Neural cell (in vitro differentiated cells): ENCODE data around the gene MMGT1. TPM values are rescaled to one million over a fixed set of nuclear protein-coding genes. Genes with fewer than 3 reads are reported as not detected.

Experiments
- H2AFZ ChIP-seq: fragments of 200-600, 300-800 bp; sonication (generic), shearing (Covaris generic); 2 replicates; pipeline ENCODE4 v1.6.0; 2014; ENCODE audit warnings: low read depth, mild to moderate bottlenecking, antibody characterized with exemption, low read length, moderate library complexity
- H3F3A ChIP-seq: fragments of 200-600 bp; shearing (Covaris generic); 2 replicates; pipeline ENCODE4 v1.6.1; 2016; ENCODE audit warnings: mild to moderate bottlenecking, moderate library complexity, mixed read lengths, antibody characterized with exemption, low read length; ENCODE audit not compliant: insufficient read depth, poor library complexity, severe bottlenecking
- H3K27ac ChIP-seq: fragments of 200-600, 300-800 bp; sonication (generic), shearing (Covaris generic); 2 replicates; pipeline ENCODE4 v1.5.1; 2014; ENCODE audit warnings: mild to moderate bottlenecking, low read length, moderate library complexity
- H3K27me3 ChIP-seq: fragments of 300-800, 200-600 bp; sonication (generic), shearing (Covaris generic); 2 replicates; pipeline ENCODE4 v1.6.0; 2014; ENCODE audit warnings: mild to moderate bottlenecking, low read depth, low read length, moderate library complexity; ENCODE audit not compliant: insufficient read depth
- H3K36me3 ChIP-seq: fragments of 300-800, 200-600 bp; sonication (generic), shearing (Covaris generic); 2 replicates; pipeline ENCODE4 v1.5.1; 2014; ENCODE audit warnings: mild to moderate bottlenecking, antibody characterized with exemption, low read length, moderate library complexity; ENCODE audit not compliant: insufficient read depth
- H3K4me2 ChIP-seq: fragments of 300-800, 200-600 bp; sonication (generic), shearing (Covaris generic); 2 replicates; pipeline ENCODE4 v1.6.0; 2014; ENCODE audit warnings: mild to moderate bottlenecking, low read length
- H3K4me3 ChIP-seq: fragments of 300-800, 200-600 bp; sonication (generic), shearing (Covaris generic); 2 replicates; pipeline ENCODE4 v1.5.1; 2014; ENCODE audit warnings: mild to moderate bottlenecking, low read length, moderate library complexity
- H3K79me2 ChIP-seq: fragments of 200-600 bp; shearing (Covaris generic); replicated peaks from 2 replicates; pipeline ENCODE4 v1.6.0; 2014; ENCODE audit warnings: mild to moderate bottlenecking, low read length, moderate library complexity; ENCODE audit not compliant: insufficient read depth
- H3K9ac ChIP-seq: fragments of 300-800, 200-600 bp; sonication (generic), shearing (Covaris generic); 2 replicates; pipeline ENCODE4 v1.6.1; 2016; ENCODE audit warnings: mild to moderate bottlenecking, low read length, mixed read lengths
- H3K9me2 ChIP-seq: fragments of 200-600 bp; shearing (Covaris generic); 2 replicates; pipeline ENCODE4 v1.6.1; 2016; ENCODE audit warnings: mild to moderate bottlenecking, low read length, mixed read lengths; ENCODE audit not compliant: insufficient read depth
- H3K9me3 ChIP-seq: fragments of 200-600, 300-800 bp; sonication (generic), shearing (Covaris generic); 2 replicates; pipeline ENCODE4 v1.6.1; 2016; ENCODE audit warnings: mild to moderate bottlenecking, mixed run types, low read length, moderate library complexity, mixed read lengths
- H4K20me1 ChIP-seq: fragments of 200-600 bp; shearing (Covaris generic); 2 replicates; pipeline ENCODE4 v1.6.1; 2016; ENCODE audit warnings: mild to moderate bottlenecking, mixed run types; ENCODE audit not compliant: insufficient read depth
- CTCF ChIP-seq: fragments of 450-650 bp; IDR thresholded peaks from 2 replicates; pipeline ENCODE4 v1.5.1; 2014; ENCODE audit warnings: antibody characterized with exemption, mild to moderate bottlenecking, moderate library complexity; ENCODE audit not compliant: poor library complexity, severe bottlenecking
- EP300 ChIP-seq: fragments of 450-650 bp; conservative IDR thresholded peaks from 2 replicates; pipeline ENCODE4 v1.6.1; 2014; ENCODE audit warnings: antibody characterized with exemption, mild to moderate bottlenecking, moderate library complexity; ENCODE audit not compliant: poor library complexity, severe bottlenecking
- EZH2 ChIP-seq: fragments of 200-600, 300-800 bp; shearing (Covaris generic), sonication (generic); IDR thresholded peaks from 2 replicates; pipeline ENCODE4 v1.6.1; 2014; ENCODE audit warnings: antibody characterized with exemption, low read length, borderline replicate concordance, mild to moderate bottlenecking; ENCODE audit not compliant: insufficient read depth, poor library complexity, severe bottlenecking
- MXI1 ChIP-seq: fragments of 450-650 bp; conservative IDR thresholded peaks from 2 replicates; pipeline ENCODE4 v1.6.1; 2014; ENCODE audit warnings: antibody characterized with exemption, mild to moderate bottlenecking; ENCODE audit not compliant: poor library complexity, severe bottlenecking
- POLR2AphosphoS5 ChIP-seq: IDR thresholded peaks from 2 replicates; pipeline ENCODE4 v1.6.1; 2012
- RAD21 ChIP-seq: fragments of 450-650 bp; conservative IDR thresholded peaks from 2 replicates; pipeline ENCODE4 v1.6.1; 2014; ENCODE audit warnings: antibody characterized with exemption, mild to moderate bottlenecking, moderate library complexity
- REST ChIP-seq: IDR thresholded peaks from 2 replicates; pipeline ENCODE4 v1.6.1; 2012; ENCODE audit warnings: borderline replicate concordance
- SMC3 ChIP-seq: fragments of 450-650 bp; conservative IDR thresholded peaks from 2 replicates; pipeline ENCODE4 v1.6.1; 2014; ENCODE audit warnings: antibody characterized with exemption, mild to moderate bottlenecking, moderate library complexity; ENCODE audit not compliant: poor library complexity
- TAF1 ChIP-seq: IDR thresholded peaks from 2 replicates; pipeline ENCODE4 v1.6.1; 2012; ENCODE audit warnings: low read depth
- polyA plus RNA-seq: library from polyadenylated mRNA; depleted of rRNA; stranded (reverse); fragments of >200 nt; gene quantifications from 2 replicates; pipeline ENCODE4 v1.2.3, GENCODE V29; 2014

Gene MMGT1
- polyA plus RNA-seq, 1 donor from 2014 or later: 17.5 TPM

- H2AFZ ChIP-seq: no peak overlapping the region
- H3K36me3 ChIP-seq: no peaks in the 10 kb centered on the region
- H3K4me3 ChIP-seq: no peak overlapping the region
- no peaks in the 10 kb centered on the region for H3K9me2 ChIP-seq
- no peaks in the 10 kb centered on the region for H3K9me3 ChIP-seq
- no peak overlapping the region for H3K4me2 ChIP-seq
- no peaks in the 10 kb centered on the region for H3F3A ChIP-seq
- H3K27ac ChIP-seq: no peak overlapping the region
- no peaks in the 10 kb centered on the region for H3K79me2 ChIP-seq
- TF ChIP-seq SMC3: peak; percentile 68
- peak; percentile 64 for TF ChIP-seq CTCF
- no peak for TF ChIP-seq TAF1
- TF ChIP-seq EZH2: no peak
- TF ChIP-seq REST: no peak
- TF ChIP-seq RAD21: peak; percentile 64
- H3K27me3 ChIP-seq: no peaks in the 10 kb centered on the region
- no peak overlapping the region for H3K9ac ChIP-seq
- H4K20me1 ChIP-seq: no peaks in the 10 kb centered on the region
Observed at GRCh38 chrX:135931644-135932487, 41.9 kb downstream of the MMGT1 start.

GRCh38 chrX:135927897-135928296 lies 45.9 kb downstream of the MMGT1 start:
- Histone ChIP-seq H3K36me3 (no peaks in the 10 kb centered on the region), H2AFZ (no peak overlapping the region), H3K9me2 (no peaks in the 10 kb centered on the region), H3K9me3 (no peaks in the 10 kb centered on the region), H3K4me3 (no peak overlapping the region), H3K4me2 (no peak overlapping the region), H4K20me1 (no peaks in the 10 kb centered on the region), H3K79me2 (no peaks in the 10 kb centered on the region), H3K27me3 (no peaks in the 10 kb centered on the region), H3K9ac (no peak overlapping the region), H3F3A (no peaks in the 10 kb centered on the region), H3K27ac (no peak overlapping the region)
- TF ChIP-seq REST (no peak), TAF1 (no peak), EZH2 (no peak), EP300 (no peak), CTCF (no peak), POLR2AphosphoS5 (no peak), RAD21 (no peak), MXI1 (no peak), SMC3 (no peak)
